Kasumi-1 (cell line): ENCODE data around the gene IRF1.

Experiments
- DNase-seq, 2 experiments: peaks; one replicate each; lab custom pipeline; 2025; lab: John Stamatoyannopoulos, UW

IRF1 gene

GRCh38 chr5:132474131-132474723, 16.3 kb downstream of the IRF1 start:
- DNase-seq, result no peak

- no peak for DNase-seq
Observed at GRCh38 chr5:132473668-132474067, 16.9 kb downstream of the IRF1 start.

GRCh38 chr5:132473019-132473531, 17.5 kb downstream of the IRF1 start:
- DNase-seq, result no peak

- no peak for DNase-seq
Observed at GRCh38 chr5:132472431-132472830, 18.1 kb downstream of the IRF1 start.

DNA sequence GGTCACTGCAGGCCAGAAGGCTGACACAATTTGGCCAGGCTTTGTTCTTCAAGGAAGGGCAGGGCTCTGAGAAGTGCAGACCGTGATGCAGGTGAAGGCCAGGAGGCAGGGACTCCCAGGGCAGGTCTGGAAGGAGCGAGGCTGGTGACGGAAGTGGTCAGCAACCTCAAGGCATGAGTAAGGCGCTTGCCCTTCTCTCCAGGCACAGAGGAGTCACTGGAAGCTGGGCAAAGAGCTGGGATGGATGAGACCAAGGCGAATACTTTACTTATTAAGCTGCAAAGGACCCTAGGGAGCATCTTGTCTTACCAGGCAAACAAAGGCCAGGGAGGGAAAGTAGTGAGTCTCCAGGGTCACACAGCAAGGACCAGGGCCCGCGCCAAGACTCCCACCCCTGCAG, 18.6 kb downstream of the IRF1 start:
- DNase-seq, result no peak

GRCh38 chr5:132471151-132471907, 19.2 kb downstream of the IRF1 start:
- no peak for DNase-seq

DNA sequence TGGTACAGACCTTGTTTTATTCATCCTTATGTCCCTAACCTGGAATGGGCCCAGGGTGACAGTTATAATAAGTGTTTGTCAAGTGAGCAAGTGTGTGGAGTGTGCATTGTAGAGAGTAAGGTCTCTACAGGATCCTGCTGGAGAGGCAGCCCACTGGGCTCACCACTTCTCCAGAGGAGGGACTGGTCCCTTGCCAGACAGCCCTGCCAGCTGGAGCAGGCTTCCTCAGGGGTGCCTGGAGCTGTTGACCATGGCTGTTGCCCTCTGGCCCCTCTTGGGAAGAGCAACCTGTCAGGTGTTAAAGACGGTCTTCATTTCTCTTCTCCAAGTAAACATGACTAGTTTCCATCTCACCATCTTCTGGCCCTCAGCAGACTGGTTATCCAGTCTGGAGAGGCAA, 20.0 kb downstream of the IRF1 start:
- no peak for DNase-seq

- DNase-seq, result no peak
Observed at GRCh38 chr5:132470010-132470392, 20.6 kb downstream of the IRF1 start.

- DNase-seq, result no peak
Observed at GRCh38 chr5:132469380-132470009, 21.1 kb downstream of the IRF1 start.

GRCh38 chr5:132468656-132469379, 21.8 kb downstream of the IRF1 start:
- DNase-seq, result no peak

GRCh38 chr5:132467287-132467984, 23.1 kb downstream of the IRF1 start:
- DNase-seq, result peak; percentile 20 to 61

DNA sequence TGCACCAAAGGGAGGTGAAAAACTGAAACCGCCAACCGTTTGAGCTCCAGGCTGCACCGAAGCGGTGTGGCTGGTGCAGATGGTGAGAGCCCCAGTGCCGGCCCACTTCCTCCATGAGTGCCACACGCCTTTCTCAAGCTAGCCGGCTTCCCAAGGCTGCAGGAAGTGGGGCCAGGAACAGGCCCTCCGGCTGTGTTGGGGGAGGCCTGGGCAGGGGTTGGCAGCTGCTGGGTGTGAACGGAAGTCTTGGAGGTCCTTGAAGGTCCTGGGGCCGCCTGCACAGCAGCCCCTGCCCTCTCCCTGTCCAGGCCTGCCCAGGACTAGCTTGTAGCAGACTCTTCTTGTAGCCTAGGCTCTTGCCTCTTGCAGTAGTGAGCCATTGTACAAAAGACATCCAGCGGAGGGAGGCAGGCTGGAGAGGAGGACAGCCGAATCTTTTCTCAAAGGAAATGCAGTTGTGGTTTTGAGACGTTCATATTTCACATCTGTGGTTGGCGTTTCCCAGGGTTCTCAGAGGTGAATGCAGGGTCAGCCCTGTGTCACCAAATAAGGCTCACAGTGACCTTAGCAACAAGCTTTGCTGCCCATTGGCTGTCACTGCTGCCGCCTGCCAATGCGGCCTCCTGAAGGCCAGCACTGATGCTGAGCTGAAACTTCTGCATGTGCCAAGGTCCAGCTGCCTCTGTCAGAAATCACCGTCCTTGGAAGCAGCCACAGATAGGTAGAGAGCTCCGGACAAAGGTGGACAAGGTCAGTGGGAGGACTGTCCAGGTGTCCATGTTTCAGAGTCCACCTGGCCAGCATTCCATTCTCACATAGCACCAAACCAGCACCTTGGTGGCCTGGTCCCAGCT, 23.9 kb downstream of the IRF1 start:
- DNase-seq, result peak; percentile 98 to 99

DNA sequence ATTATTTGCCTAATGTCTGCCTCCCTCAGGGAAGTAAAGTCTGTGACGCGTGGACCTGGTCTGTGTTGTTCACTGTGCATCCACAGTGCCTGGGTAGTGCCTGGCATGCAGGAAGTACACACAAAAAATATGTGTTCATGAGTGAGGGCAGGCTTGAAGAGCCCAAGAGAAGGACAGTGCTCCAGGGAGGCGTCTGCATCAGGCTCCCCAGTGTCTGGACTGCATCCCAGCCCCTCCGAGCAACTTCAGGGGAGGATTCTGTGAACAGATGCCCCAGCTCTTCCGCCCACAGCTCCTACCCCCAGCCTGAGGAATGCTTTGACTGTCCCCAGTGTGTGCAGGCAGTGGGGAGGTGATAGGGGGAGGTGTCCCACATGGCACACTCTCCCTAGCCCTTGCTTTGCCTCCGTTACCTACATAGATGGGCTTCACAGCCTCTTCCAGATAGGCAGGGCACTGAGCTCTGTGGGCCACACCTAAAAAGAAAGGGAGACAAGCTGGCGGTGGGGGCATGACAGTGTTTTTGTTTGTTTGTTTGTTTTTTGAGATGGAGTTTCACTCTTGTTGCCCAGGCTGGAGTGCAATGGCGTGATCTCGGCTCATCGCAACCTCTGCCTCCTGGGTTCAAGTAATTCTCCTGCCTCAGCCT, 25.4 kb downstream of the IRF1 start:
- DNase-seq, result peak; percentile 33 to 63

DNA sequence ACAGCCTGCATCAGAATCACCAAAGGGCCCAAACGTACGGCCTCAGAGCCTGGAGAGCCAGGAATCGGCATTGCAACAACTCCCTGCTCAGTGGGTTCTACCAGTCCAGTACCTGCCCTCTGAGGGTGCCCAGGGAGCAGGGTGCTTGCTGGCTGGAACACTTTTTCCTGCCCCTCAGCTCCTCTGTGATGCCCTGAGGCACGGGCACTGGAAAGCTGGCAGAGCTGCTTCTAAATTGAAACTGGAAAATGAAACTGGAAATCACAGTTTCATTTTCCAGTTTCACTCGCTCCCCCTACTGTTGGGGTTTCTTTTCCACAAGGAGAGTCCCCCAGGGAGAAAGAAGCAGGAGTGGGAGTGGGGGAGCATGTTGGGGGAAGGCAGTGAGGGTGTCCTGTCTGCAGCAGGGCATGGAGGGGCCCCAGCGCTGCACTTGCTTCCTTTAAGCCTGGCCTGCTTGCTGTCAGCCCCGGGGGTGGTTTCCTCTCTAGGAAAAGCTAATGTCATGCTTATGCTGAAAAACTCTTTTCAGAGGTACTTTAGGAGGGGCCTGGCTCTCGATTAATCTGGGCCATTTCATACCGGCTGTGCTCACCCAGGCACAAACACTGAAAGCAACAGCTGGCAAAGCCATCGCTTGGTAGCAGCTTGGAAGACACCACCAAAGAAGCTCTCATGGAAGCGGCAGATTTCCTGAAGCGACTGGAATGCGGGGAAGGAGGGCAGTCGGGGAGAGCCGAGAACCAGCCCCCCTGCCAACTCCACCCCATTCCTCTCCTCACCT, 26.2 kb downstream of the IRF1 start:
- DNase-seq, result peak; percentile 53 to 56

DNA sequence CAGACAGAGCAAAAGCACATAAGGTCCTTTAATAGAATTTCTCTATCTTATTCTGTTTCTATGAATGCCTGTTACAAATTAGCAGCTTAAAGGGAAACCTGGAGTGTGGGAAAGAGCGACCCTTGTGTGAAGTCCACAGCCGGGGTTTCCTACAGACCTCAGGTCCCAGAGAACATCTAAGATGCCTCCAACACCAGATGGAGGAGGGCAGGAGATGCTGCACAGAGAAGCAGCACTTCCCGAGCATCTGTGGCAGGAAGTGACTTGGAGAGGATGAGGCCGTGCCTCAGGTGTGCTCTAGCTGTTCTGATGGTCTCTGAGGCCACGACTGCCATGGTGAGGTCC, 26.8 kb downstream of the IRF1 start:
- no peak for DNase-seq

GRCh38 chr5:132462856-132463745, 27.5 kb downstream of the IRF1 start:
- DNase-seq, result no peak

DNA sequence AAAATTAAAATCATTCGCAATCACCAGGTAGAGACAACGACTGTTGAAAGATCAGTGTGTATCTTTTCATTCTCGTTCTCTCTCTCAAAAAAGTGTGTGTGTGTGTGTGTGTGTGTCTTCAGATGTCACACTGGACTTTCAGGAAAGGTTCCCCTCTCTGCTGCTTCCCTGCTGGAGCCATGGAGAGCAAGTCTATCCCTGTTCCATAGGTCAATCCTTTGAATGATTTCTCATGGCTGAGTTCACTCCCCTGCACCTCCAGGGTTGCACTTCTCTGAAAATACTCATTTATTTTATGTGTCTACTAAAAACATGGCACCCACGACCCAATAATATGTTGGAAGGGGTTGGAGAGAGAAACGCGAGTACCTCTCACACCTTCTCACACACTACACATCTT, 28.2 kb downstream of the IRF1 start:
- no peak for DNase-seq

- no peak for DNase-seq
Observed at GRCh38 chr5:132461569-132462070, 29.0 kb downstream of the IRF1 start.
